ENCODE data around the gene C16orf89. TPM values are rescaled to one million over a fixed set of nuclear protein-coding genes. Genes with fewer than 3 reads are reported as not detected.
"Not testable (repeated sequence)": the region's sequence is repeated elsewhere in the genome, so short reads cannot be mapped to it uniquely, and the experiment has no call there.

The C16orf89 gene, protein sequence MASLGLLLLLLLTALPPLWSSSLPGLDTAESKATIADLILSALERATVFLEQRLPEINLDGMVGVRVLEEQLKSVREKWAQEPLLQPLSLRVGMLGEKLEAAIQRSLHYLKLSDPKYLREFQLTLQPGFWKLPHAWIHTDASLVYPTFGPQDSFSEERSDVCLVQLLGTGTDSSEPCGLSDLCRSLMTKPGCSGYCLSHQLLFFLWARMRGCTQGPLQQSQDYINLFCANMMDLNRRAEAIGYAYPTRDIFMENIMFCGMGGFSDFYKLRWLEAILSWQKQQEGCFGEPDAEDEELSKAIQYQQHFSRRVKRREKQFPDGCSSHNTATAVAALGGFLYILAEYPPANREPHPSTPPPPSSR
- not detected for total RNA-seq

GRCh38 chr16:5065813-5066212, at the start of gene C16orf89:
TSS of gene C16orf89 (minus strand) at chr16:5065956. CDS start at chr16:5065908, 48 bp downstream.
- ChIA-PET CTCF (no interaction called here), POLR2A (no interaction called here)

DNA sequence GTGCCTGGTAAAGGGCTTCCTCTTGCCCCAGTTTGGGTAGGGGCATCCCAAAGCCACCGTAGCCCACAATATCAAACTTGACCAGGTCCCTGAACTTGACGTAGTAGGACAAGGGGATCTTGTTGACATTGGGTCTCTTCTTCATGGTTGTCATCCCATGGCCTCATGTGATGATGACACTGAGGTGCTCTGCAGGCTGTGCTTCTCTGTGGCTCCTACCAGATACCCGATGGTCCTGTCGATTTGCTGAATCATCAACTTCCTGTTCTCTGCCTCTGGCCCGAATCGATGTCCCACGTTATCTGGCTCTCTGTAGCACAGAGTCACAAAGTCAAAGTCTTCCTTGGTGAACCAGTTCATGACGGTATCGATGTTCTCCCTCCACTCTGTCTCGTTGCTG, 45.2 kb upstream of the C16orf89 start:
- POLR2A ChIA-PET, CTCF ChIA-PET: not testable (repeated sequence)

- POLR2A ChIA-PET, result no interaction called here
- CTCF ChIA-PET, result no interaction called here
Observed at GRCh38 chr16:5108505-5109158, 42.9 kb upstream of the C16orf89 start.

DNA sequence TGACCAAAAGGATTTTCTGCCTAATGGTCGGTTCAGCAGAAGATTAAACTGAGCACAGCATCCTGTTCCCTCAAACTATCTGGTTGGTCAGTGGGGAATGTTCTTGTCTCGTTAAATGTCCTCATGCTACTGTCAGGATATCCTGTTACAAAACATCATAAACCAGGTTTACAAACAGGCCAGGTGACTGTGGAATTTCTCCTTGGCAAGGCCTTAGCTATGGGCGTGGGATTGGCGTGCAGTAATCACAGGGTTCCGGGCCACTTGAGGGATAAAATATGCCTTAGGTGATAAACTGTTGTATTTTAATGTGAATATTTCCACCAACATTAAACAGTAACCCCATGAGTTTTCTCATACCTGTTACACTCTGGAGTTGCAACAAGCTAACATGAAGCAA, 39.3 kb upstream of the C16orf89 start:
- POLR2A ChIA-PET, result interaction anchor here (0.6 kb wide), 1 partner anchor 18 kb away, joined by 7 read pairs; no protein-coding TSS in a partner anchor
- CTCF ChIA-PET, result not testable (repeated sequence)

DNA sequence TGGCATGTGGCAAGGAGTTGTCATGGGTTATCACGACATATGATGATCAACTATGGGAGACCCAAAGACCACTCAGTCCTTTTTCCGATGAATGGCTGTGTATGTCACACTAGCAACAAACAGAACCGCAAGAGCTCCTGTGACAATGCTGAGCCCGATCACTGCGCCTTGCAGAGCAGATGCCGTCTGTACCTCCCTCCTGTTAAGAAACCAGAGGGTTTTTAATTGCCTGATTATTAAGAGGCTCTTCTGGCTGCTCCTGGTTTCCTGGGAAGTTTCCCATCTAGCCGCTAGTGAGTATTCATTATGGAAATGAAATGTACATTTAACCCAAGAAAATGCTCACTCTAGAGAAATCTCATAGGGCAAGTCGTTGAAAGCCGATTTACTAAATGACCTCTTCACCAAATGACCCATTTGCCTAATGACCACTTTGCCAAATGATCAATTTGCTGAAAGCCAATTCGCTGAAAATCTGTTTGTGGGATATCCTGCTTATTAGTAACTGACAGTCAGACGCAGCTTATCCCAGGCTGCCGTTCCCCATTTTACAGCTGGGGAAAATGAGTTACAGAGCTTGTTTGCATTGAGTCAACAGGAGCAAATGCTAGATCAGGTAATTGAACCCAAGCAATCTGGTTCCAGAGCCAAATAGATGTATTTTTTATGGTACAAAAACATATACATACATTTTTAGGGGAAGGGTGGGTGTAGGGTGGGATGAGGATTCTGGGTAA, 37.7 kb upstream of the C16orf89 start:
- CTCF ChIA-PET, POLR2A ChIA-PET: not testable (repeated sequence)

- CTCF ChIA-PET, POLR2A ChIA-PET: not testable (repeated sequence)
Observed at GRCh38 chr16:5099174-5099573, 33.4 kb upstream of the C16orf89 start.

- CTCF ChIA-PET, POLR2A ChIA-PET: not testable (repeated sequence)
Observed at GRCh38 chr16:5098221-5099159, 32.7 kb upstream of the C16orf89 start.

- CTCF ChIA-PET, result interaction anchor here (1.0 kb wide), 1 partner anchor 71 kb away, joined by 3 read pairs; no protein-coding TSS in a partner anchor
- POLR2A ChIA-PET, result not testable (repeated sequence)
Observed at GRCh38 chr16:5097470-5098220, 31.9 kb upstream of the C16orf89 start, which contains the start of gene EEF2KMT. TSS of gene EEF2KMT (minus strand) at chr16:5097795. CDS start at chr16:5097739, 56 bp downstream.

GRCh38 chr16:5097061-5097469, 31.3 kb upstream of the C16orf89 start:
- CTCF ChIA-PET, result interaction anchor here (1.0 kb wide), 1 partner anchor 71 kb away, joined by 3 read pairs; no protein-coding TSS in a partner anchor
- POLR2A ChIA-PET, result not testable (repeated sequence)

DNA sequence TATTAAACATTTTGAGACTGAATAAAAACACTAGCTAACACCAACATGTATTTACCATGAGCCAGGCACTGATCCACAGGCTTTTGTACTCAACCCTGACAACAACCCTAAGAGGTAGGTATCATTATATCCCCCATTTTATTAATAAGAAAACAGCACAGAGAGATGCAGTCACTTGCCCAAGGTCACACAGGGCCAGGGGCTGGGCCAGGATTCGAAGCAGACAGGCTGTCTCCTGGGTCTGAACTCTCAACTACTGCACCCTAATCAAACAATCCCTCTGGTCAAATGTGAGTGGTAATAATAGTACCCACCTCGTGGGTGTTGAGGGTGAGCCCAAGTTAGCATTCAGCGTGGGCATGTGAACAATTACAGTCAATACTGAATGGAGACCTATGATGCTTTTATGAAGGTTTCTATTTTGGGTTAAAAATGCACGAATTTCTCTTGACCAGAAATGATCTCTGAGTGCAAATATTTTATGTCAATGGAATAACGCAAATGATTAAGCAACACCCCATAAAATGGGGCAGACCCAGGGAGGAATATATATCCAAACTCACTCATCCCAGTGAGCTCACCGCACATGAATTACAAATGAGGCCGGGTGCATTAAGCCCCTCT, 30.8 kb upstream of the C16orf89 start:
- POLR2A ChIA-PET, result not testable (repeated sequence)
- CTCF ChIA-PET, result interaction anchor here (1.0 kb wide), 1 partner anchor 70 kb away, joined by 3 read pairs; no protein-coding TSS in a partner anchor

DNA sequence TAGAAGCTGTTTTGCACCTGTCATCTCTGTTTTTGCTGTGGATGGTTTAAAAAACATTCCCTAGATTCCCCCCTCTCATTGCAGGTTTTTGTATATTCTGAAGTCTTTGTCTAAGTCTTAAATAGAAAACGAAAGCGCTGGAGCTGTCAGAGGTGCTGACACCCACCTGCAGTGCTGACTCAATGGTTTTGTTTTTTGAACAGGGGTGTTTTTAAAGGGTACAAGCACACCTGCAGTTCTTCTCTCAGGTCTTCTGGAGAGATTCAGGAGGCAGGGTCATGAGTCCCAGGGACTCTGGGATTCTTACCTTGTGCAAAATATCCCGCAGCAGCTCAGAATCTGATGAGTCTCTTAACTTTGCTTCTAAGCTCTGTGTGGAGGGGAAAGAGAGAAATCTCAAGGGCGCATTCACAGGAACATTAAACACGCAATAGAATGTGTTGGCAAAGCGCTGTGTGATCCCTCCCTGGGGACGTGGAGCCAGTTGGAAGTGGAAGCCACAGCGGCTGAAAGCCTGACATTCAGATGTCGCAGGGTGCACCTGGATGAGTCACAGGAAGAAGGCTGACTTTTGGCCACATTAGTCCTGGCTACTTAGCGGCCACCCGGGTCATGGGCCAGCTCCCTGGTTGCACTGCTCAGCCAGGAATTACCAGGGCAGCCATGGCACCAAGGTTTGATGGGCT, 29.5 kb upstream of the C16orf89 start:
- CTCF ChIA-PET, POLR2A ChIA-PET: not testable (repeated sequence)

GRCh38 chr16:5093746-5094145, 28.0 kb upstream of the C16orf89 start:
- CTCF ChIA-PET, POLR2A ChIA-PET: not testable (repeated sequence)

GRCh38 chr16:5093081-5093480, 27.3 kb upstream of the C16orf89 start:
- POLR2A ChIA-PET, result not testable (repeated sequence)
- CTCF ChIA-PET, result interaction anchor here (1.2 kb wide), 1 partner anchor 36 kb away, joined by 8 read pairs; no protein-coding TSS in a partner anchor

DNA sequence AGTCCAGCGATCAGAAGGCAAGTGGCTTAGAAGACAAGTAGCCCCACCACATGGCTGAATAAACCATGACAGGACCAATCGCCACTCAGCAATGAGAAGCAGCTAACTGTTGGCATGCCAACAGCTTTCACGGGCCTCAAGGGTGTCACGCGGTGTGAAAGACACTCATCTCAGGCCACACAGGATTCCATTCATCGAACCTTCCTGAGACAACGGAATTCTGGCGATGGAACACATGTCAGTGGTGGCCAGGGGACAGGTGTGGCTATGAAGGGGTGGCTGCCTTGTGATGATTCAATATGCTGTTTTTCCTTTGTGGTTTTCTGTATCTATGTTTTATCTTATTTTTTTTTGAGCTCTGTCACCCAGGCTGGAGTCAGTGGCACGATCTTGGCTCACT, 24.8 kb upstream of the C16orf89 start:
- POLR2A ChIA-PET, CTCF ChIA-PET: not testable (repeated sequence)

- CTCF ChIA-PET, POLR2A ChIA-PET: not testable (repeated sequence)
Observed at GRCh38 chr16:5089911-5090555, 24.3 kb upstream of the C16orf89 start.

GRCh38 chr16:5088936-5089335, 23.2 kb upstream of the C16orf89 start:
- POLR2A ChIA-PET, result not testable (repeated sequence)

DNA sequence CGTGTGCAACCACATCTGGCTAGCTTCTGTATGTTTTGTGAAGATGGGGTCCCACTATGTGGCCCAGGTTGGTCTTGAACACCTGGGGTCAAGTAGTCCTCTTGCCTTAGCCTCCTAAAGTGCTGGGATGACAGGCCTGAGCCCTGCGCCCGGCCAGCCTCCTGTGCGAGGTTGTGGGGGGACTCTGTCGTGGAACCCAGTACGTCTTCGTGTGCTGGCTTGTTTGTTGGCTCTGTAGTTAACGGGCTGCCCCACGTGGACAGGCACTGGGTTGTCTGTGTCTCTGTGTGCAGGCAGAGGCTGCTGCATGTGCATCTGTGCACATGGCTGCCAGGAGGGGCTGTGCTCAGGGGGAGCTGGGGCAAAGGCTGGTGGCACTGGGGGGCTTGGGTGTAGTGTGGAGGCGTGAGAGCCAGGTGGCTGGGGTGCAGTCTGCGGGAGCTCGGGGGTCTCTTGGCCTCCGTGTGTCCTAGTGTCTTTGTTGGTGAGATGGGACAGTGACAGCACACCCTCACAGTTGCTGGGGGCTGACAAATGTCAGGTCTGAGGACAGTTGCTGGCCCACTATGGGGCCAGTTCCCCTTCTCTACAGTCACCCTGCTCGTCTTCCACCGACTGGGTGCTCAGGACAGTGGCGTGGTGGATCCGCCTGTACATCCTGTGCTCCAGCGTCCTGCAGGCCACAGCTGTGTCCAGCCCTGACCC, 22.5 kb upstream of the C16orf89 start:
- CTCF ChIA-PET, POLR2A ChIA-PET: not testable (repeated sequence)

More at GRCh38 chr16:5088936-5089335, 23.2 kb upstream of the C16orf89 start:
- CTCF ChIA-PET, result not testable (repeated sequence)

All from activated CD8-positive, alpha-beta memory T cell treated with anti-CD3 and anti-CD28 coated beads for 36 hours (primary cell).